COLO668 (cell line): ENCODE data around the gene EMP2.
"Not testable (repeated sequence)": the region's sequence is repeated elsewhere in the genome, so short reads cannot be mapped to it uniquely, and the experiment has no call there.

ENCODE experiments used
- DNase-seq: peaks from one replicate; lab custom pipeline; 2025; ENCODE audit not compliant: unreplicated experiment; lab: John Stamatoyannopoulos, UW

EMP2 gene

DNA sequence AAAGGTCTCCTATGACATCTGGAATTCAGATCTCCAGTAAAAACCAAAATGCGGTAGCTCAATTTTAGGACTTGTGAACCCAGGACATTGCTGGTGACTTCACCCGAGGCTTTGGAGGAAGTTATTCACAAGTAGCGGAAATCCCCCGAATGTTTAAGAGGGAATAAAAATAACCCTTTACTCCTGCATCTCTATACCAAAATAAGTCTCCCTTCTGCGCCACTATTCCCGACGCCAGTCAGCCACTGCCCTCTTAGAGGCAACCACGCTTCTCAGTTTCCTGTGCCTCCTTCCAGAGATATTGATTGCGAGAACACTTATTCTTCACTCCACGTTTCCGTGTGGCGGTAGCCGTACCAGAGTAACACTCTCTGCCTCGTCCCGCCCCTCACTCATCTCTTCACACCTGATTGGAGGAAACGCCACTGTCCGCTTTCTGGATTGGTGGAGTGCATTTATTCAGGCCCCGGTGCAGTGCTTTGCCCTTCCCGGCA lies 27.4 kb downstream of the EMP2 start:
- no peak for DNase-seq

DNA sequence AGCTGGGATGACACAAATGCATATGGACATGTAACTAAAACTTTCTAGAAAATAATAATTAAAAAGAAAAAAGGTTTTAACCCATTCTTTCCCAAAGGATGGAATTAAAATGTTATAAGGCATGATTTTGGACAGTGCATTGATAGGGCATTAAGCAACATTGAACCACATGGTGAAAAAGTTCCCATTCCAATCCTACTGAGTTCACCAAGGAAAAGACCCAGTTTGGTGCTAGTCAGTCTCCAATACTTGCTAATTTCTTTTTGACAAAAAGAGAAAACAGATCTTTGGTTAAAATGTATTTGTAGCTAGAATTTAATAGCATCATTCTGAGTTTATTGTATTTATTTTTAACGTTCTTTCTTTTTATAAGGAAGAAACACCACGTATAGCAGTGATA lies 28.1 kb downstream of the EMP2 start:
- no peak for DNase-seq

DNA sequence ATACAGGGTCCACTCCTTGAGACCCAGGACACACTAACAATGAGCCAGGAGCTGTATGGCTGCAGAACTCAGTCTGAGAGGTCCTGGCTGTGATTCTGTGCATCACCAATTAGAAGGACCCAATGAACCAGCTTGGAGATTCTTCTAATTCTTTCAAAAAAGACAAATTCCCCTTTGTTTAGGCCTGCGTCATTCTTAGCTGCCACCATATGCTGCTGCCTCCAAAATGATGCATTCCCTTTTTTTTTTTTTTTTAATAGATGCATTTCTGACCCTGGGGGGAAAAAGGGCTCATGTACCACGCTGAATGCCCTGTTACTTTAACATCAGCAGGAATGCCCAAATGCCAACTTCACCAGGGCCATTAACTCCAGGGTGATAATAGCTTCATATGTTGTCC lies 28.5 kb downstream of the EMP2 start:
- no peak for DNase-seq

DNA sequence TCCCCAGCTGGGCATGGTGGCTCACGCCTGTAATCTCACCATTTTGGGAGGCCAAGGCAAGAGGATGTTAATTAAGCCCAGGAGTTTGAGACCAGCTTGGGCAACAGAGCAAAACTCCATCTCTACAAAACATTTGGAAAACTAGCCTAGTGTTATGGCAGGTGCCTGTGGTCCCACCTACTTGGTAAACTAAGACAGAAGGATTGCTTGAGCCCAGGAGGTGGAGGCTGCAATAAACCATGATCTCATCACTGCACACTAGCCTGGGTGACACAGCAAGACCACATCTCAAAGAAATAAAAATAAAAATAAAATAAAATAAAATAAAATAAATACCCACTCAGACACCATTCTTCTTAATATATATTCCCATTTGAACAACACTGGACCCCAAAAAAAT lies 32.0 kb downstream of the EMP2 start:
- no peak for DNase-seq

DNA sequence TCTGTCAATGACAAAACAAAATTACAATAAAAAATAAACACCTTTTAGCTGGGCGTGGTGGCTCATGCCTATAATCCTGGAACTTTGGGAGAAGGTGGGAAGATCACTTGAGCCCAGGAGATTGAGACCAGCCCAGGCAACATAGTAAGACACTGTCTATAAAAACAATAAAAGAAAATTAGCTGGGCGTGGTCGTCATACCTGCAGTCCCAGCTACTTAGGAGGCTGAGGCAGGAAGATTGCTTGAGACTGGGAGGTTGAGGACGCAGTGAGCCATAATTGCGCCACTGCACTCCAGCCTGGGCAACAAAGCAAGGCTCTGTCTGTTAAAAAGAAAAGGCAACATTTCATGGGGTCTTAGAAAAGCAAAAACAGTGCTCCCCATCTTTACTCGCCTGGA lies 32.7 kb downstream of the EMP2 start:
- no peak for DNase-seq

DNA sequence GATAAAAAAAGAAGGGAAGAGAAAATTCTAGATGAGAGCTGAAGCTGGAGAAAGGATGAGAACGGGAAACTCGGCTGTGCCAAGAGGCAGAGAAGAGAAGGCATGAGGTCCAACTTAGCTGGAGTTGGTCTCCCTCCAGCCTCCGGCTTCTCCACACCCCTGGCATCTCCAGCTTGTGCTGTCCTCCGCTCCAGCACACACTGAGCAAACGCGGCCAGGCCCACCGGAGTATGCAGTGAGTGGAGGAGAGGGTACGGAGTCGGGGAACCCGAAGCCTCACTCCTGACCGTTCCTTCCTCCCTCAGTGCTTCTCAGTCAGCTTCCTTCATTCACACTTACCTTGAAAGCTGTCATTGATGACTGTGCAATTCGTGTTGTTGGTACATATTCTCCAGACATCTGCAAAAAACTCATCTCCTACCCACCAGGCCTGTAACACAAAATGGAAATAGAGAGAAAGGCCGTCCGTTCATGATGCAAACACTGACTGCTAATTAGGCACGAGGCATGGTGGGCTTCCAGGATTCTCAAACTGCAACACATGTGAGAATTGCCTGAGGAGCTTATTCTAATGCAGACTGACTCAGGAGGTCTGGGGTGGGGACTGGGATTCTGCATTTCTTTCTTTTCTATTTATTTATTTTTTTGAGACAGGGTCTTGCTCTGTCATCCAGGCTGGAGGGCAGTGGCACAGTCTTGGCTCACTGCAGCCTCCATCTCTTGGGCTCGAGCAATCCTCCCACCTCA lies 37.0 kb downstream of the EMP2 start:
- DNase-seq, result no peak

DNA sequence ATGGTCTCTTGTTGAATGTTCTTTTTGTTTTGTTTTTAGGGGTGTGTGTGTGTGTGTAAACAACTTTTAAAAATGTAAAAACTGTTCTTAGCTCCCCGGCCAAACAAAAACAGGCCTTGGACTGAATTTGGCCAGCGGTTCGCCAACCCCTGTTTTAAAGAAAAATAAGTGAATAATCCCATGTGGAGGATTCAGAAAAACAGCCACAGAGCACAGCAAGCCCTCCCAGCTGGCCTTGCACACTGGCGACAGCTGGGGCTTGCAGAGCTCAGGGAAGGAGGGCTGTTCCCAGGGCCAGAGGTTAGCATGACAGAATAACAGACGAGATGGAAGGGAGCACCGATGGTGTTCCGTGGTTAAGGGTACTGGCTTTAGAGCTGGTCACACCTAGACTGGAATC lies 39.0 kb downstream of the EMP2 start:
- DNase-seq, result no peak

DNA sequence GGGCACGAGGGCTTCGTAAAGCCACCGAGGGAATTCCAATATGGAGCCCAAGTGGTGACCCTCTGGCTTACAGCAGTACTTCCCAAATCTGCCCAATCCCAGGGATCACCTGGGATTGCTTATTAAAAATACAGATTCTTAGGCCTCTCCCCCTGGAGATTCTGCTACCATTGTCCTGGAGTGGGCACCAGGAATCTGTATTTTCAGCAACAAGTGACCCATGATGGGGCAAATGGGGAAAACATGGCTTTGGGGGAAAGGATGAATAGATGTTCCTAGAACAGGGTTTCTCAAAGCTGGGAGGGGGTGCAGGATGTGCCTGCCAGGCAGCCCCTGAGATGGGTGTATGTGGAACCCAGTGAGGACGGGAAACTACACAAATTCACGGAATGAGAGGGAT lies 40.6 kb downstream of the EMP2 start:
- no peak for DNase-seq

DNA sequence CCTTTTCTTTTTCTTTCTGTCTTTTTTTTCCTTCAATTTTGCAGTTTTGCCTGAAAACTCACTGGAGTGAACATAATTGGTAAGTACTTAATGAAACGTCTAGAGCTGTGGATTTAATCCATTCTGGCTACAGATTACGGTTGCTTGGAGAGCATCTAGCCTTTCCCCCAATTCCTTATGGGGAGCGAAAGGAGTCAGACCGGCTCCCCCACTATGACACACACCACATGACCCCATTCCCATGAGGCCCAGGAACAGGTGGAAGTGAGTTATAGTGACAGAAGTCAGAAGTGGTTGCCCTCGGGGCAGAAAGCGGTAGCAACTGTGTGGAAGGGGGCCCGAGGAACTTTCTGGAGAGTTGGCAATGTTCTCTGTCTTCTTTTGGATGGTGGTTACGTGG lies 41.2 kb downstream of the EMP2 start:
- DNase-seq, result no peak

DNA sequence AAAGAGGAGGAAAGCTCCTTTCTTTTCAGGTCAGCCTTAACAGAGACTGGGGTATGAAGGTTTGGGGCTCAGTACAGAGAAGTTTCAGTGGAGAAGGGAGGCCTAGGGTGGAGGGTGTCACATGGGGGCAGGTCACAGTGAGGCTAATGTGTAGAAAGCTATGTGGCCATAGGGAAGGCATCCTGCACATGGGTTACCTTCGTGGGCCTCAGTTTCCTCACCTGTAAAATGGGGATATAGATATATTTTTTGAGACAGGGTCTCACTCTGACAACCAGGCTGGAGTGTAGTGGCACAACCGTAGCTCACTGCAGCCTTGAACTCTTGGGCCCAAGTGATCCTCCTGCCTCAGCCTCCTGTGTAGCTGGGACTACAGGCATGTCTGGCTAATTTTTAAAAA lies 41.8 kb downstream of the EMP2 start:
- DNase-seq, result no peak

DNA sequence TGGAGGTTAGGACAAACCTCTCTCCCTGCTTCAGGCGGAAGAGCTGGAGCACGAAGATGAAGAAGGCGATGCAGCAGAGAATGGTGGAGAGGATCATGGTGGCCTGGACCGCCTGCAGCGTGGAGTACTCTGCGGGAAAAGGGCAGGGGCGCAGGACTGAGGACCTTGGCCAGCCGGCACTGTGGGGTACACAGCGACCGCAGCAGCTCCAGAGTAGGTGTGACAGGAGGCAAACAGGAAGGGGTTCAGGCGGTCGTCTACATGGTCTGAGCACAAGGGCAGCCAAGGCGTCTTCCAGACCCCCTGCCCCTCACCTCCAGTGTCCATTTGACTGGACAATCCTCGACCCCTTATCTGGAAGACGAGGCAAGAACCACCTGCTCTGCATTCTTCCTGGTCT lies 42.5 kb downstream of the EMP2 start:
- no peak for DNase-seq

DNA sequence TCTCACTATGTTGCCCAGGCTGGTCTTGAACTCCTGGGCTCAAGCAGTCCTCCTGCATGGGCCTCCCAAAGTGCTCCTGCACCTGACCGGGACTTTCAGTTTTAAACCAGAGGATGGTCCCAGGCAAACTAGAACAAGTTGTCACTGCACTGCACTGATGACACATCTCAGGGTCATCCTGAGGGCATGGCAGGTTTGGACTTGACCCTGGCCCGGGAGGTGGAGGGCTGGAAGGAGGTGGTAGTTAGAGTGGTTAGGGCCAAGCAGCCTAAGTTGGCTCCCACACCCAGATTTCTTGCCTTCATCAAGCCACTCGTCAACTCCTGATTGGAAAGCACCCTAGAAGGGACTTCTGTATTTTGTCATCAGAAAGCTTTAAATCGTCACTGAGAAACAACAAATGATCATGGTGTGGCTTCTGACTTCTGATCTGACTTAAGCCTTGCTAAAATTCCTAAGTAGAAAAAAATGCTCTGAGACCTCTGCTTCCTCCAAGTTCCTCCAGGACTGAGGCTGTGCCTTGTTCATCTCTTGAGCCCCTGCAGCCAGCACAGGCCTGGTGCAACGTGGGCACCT lies 43.5 kb downstream of the EMP2 start:
- no peak for DNase-seq

DNA sequence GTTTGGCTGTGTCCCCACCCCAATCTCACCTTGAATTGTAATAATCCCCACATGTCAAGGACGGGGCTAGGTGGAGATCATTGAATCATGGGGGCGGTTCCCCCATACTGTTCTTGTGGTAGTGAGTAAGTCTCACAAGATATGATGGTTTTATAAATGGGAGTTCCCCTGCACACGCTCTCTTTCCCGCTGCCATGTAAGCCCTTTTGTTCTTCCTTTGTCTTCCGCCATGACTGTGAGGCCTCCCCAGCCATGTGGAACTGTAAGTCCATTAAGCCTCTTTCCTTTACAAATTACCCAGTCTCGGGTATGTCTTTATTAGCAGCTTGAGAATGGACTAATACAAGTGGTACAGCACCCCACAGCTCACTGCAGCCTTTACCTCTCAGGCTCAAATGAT lies 44.1 kb downstream of the EMP2 start:
- DNase-seq, result not testable (repeated sequence)

DNA sequence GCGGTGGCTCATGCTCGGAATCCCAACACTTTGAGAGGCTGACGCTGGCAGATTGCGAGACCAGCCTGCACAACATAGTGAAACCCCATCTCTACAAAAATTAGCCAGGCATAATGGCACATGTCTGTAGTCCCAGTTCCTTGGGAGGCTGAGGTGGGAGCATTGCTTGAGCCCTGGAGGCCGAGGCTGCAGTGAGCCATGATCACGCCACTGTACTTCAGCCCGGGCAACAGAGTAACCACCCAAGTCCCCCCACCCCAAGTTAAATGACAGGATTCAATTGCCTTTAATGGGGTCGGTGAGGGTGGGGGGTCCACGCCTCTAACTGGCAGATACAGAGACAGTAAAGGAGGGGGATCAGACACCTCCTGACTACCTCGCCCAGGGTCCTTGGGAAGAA lies 44.9 kb downstream of the EMP2 start:
- no peak for DNase-seq

DNA sequence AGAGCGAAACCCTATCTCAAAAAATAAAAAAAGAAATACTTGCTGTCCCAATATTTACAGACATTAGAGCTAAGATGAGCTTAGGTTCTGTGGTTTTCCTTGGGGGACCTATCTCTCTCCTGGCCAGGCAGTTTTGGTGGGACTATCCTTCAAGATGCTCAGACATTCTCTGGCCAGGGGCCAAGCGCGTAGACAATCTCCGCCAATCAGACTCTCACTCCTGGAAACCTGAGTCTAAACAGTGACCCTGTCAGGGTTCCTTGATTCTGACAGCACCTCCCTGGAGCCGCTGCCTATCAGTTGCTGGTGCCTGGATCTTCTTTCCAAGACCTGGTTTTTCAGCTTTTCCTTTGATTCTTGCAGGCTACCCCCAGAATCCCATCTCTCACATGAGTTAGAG lies 45.6 kb downstream of the EMP2 start:
- no peak for DNase-seq

DNA sequence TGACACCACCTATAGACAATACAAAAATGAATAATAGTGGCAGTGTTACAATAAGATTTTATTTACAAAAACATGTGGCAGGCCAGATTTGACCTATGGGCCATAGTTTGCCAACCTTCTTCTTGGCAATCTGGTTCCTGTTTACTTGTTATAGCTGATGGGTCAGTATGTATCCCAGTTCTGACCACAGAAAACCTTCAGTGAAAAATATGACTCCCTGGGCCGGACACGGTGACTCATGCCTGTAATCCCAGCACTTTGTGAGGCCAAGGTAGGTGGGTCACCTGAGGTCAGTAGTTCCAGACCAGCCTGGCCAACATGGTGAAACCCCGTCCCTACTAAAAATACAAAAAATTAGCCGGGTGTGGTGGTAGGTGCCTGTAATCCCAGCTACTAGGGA lies 46.8 kb downstream of the EMP2 start:
- DNase-seq, result not testable (repeated sequence)

DNA sequence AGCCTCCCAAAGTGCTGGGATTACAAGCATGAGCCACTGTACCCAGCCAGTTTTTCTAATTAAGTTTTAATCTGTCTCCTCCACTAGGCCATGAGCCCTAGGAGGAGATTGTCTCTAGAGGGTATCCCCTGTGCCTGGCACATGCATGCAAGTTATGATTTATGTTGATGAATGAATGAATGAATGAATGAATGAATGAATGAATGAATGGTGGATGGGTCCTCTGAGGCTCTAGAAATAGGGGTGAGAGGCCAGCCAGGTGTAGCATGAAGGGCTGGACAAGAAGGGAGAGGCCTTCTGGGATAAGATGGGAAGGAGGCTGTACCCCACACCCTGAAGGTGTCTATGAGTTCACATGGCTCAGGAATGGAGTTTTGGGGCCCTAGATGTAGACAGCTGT lies 48.8 kb downstream of the EMP2 start:
- DNase-seq, result no peak

DNA sequence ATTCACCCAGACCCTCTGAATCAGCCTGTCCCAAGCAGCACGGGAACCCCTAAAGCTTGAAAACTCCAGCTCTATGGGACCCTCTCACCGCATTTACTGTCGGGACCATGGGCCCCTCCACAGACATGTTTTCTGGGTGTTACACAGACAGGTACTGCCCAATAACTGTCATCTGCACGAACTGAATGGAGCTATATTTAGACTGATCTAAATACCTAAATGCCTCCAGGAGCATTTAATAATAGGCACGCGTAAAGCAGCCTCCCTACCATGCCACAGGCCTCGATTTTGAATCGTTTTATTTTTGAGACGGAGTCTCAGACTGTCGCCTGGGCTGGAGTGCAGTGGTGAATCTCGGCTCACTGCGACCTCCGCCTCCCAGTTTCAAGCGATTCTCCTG lies 49.7 kb downstream of the EMP2 start:
- DNase-seq, result no peak

DNA sequence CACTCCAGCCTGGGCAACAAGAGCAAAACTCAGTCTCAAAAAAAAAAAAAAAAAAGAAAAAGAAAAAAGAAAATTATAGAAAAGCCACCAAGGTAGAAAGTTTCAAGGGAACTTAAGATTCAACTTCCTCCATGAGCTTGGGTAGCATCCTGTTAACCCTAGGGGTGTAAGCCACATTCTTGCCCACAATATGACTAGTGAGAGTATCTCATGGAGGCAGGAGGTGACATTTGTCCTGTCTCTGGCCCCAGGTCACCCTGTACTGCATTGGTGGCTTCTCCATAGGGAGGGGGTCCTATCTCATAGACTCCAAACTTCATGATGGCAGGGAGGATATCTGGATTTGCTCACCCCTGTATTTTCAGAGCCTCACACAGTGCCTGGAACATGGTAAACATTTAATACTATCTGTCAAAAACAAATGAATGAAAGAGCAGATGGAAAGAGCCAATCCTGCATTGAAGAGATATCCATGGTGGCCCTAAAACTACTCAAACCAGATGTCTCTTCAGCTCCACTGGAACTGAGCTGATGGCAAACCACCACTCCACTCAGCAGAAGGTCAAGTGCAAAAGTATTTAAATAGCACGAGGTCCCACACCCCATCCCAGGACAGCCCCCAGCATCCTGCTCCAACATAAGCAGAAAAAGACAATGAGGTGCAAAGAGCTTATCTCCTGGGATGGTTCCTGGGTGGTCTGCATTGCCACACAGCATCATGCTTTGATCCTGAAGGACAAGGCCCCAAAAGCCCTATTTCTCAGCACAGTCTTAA lies 50.3 kb downstream of the EMP2 start:
- no peak for DNase-seq

DNA sequence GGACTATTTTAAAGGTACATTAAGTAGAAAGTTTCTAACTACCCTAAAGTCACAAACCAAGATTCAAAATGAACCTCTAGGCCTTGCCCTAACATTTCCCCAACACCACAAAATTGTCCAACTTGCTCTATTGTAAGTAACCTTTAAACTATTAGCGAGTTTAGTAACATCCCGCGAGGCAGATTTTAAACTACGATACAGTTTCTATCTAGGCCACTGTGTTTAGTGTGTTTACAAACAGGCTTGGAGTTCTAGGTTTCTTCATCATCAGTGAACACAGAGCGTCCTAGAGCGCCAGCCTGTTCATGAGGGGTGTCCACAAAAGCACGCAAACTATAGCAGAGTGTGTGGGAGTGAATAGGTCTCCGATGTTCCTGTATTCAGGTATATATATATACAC lies 51.8 kb downstream of the EMP2 start:
- no peak for DNase-seq

DNA sequence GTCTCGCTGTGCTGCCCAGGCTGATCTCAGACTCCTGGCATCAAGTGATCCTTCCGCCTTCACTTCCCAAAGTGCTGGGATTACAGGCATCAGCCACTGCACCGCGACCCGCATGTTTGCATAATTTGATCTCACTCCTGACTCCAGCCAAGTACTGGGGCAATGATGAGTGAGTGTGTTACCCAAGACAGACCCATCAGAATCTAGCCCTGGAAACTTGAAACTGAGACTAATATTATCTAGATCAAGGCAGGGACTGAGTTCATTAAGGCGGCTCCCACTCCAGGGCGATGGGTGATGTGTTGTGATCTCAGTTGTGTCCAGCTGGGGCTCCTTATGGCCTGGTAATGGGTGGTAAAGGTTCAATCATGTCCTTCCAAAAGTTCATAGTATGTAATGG lies 53.4 kb downstream of the EMP2 start:
- DNase-seq, result no peak

DNA sequence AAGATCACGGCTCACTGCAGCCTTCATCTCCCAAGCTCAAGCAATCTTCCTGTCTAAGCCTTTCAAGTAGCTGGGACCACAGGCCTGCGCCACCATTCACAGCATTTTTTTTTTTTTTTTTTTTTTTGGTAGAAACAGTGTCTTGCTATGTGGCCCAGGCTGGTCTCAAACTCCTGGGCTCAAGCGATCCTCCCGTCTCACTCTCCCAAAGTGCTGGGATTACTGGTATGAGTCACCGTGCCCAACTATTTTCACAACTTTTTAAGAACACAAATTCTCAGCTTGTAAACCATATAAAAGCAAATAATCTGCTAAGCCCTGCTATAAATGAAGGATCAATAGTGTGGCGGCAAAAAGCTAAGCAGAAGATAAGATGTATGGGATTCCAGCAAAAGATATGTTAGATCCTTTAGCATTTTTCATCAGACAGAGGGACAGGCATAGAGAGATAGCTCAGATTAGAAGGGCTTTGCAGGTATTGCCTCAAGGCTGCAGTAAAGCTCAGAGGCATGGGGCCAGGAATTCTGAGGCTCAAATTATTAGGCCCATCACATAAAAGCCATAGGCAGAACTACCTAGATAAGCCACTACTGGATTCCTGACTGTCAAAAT lies 55.1 kb downstream of the EMP2 start:
- no peak for DNase-seq
